ENCODE measurements around the gene PRUNE2.

The PRUNE2 gene

GRCh38 chr9:76687861-76688391 lies 218.0 kb downstream of the PRUNE2 start:
- no peak overlapping the region for H3K27ac ChIP-seq
- ChIA-PET CTCF (interaction anchor here (1.1 kb wide), 1 partner anchor 240 kb away, joined by 5 read pairs; no protein-coding TSS in a partner anchor), POLR2A (ENCODE audit: low non-redundant PET) (no interaction called here)
- DNase-seq (ENCODE audit: low spot score), result peak; percentile 73
- TF ChIP-seq, protein P1, sequence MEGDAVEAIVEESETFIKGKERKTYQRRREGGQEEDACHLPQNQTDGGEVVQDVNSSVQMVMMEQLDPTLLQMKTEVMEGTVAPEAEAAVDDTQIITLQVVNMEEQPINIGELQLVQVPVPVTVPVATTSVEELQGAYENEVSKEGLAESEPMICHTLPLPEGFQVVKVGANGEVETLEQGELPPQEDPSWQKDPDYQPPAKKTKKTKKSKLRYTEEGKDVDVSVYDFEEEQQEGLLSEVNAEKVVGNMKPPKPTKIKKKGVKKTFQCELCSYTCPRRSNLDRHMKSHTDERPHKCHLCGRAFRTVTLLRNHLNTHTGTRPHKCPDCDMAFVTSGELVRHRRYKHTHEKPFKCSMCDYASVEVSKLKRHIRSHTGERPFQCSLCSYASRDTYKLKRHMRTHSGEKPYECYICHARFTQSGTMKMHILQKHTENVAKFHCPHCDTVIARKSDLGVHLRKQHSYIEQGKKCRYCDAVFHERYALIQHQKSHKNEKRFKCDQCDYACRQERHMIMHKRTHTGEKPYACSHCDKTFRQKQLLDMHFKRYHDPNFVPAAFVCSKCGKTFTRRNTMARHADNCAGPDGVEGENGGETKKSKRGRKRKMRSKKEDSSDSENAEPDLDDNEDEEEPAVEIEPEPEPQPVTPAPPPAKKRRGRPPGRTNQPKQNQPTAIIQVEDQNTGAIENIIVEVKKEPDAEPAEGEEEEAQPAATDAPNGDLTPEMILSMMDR (conservative IDR thresholded peaks at IDR 0.05; ENCODE audit: low read depth), result no peak

DNA sequence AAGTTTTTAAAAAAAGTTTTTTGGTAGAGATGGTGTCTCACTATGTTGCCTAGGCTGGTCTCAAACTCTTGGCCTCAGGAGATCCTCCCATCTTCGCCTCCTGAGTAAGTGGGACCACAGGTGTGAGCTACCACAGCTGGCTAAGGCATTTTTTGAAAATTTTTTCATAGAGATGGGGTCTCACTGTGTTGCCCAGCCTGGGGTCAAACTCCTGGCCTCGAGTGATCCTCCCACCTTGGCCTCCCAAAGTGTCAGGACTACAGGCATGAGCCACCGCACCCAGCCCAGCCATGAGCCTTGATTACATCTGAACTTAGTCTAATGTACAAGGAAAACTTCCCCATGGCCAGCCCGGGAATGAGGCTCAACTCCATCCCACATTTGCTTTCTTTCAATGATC lies 219.2 kb downstream of the PRUNE2 start:
- no peak overlapping the region for H3K27ac ChIP-seq
- no peak for DNase-seq (ENCODE audit: low spot score)
- CTCF ChIA-PET, result interaction anchor here (0.6 kb wide), 1 partner anchor 1275 kb away, joined by 6 read pairs; no protein-coding TSS in a partner anchor
- TF ChIP-seq, protein P1 (conservative IDR thresholded peaks at IDR 0.05; ENCODE audit: low read depth), result no peak
- POLR2A ChIA-PET (ENCODE audit: low non-redundant PET), result no interaction called here

- CTCF ChIA-PET, result interaction anchor here (0.8 kb wide), 1 partner anchor 20 kb away, joined by 3 read pairs; no protein-coding TSS in a partner anchor
- no peak overlapping the region for H3K27ac ChIP-seq
- TF ChIP-seq, protein P1 (conservative IDR thresholded peaks at IDR 0.05; ENCODE audit: low read depth), result no peak
- POLR2A ChIA-PET (ENCODE audit: low non-redundant PET), result interaction anchor here (0.6 kb wide), 1 partner anchor 1526 kb away, joined by 6 read pairs; no protein-coding TSS in a partner anchor
- DNase-seq (ENCODE audit: low spot score), result no peak
These were observed 221.7 kb downstream of the PRUNE2 start for GRCh38 chr9:76684213-76684612.

GRCh38 chr9:76681556-76681955 lies 224.4 kb downstream of the PRUNE2 start:
- TF ChIP-seq, protein P1 (conservative IDR thresholded peaks at IDR 0.05; ENCODE audit: low read depth), result no peak
- DNase-seq (ENCODE audit: low spot score), result no peak
- POLR2A ChIA-PET (ENCODE audit: low non-redundant PET), result no interaction called here
- H3K27ac ChIP-seq, result no peak overlapping the region
- CTCF ChIA-PET, result interaction anchor here (0.6 kb wide), 3 partner anchors 21 to 453 kb away, joined by 3 to 4 read pairs (median 4); no protein-coding TSS in a partner anchor

GRCh38 chr9:76680716-76681425 lies 225.0 kb downstream of the PRUNE2 start:
- POLR2A ChIA-PET (ENCODE audit: low non-redundant PET), result no interaction called here
- TF ChIP-seq, protein P1 (conservative IDR thresholded peaks at IDR 0.05; ENCODE audit: low read depth), result no peak
- DNase-seq (ENCODE audit: low spot score), result no peak
- CTCF ChIA-PET, result interaction anchor here (0.6 kb wide), 1 partner anchor 452 kb away, joined by 4 read pairs; no protein-coding TSS in a partner anchor
- no peak overlapping the region for H3K27ac ChIP-seq

GRCh38 chr9:76677481-76678055 lies 228.3 kb downstream of the PRUNE2 start:
- no peak overlapping the region for H3K27ac ChIP-seq
- TF ChIP-seq, protein P1 (conservative IDR thresholded peaks at IDR 0.05; ENCODE audit: low read depth), result no peak
- DNase-seq (ENCODE audit: low spot score), result no peak
- ChIA-PET CTCF (no interaction called here), POLR2A (ENCODE audit: low non-redundant PET) (no interaction called here)
